ENCODE data around the gene LARP4.

Gene LARP4

GRCh38 chr12:50506753-50507473, 106.2 kb downstream of the LARP4 start:
- no peak for DNase-seq (ENCODE audit: insufficient read length, low spot score)
- TF ChIP-seq POLR2A (IDR thresholded peaks at IDR 0.05; ENCODE audit: low read depth, low read length): no peak
- no peak for TF ChIP-seq POU2F2 (IDR thresholded peaks at IDR 0.05; ENCODE audit: low read depth, low read length)
- TF ChIP-seq SPI1 (IDR thresholded peaks at IDR 0.05; ENCODE audit: low read depth, low read length): no peak
- TF ChIP-seq PAX5 (IDR thresholded peaks at IDR 0.05; ENCODE audit: insufficient read depth, low read length, severe bottlenecking): no peak
- TF ChIP-seq POLR2AphosphoS5 (IDR thresholded peaks at IDR 0.05; ENCODE audit: low read depth, low read length): no peak
- TF ChIP-seq TAF1 (IDR thresholded peaks at IDR 0.05; ENCODE audit: low read depth, low read length): no peak
- no peak for FAIRE-seq

DNA sequence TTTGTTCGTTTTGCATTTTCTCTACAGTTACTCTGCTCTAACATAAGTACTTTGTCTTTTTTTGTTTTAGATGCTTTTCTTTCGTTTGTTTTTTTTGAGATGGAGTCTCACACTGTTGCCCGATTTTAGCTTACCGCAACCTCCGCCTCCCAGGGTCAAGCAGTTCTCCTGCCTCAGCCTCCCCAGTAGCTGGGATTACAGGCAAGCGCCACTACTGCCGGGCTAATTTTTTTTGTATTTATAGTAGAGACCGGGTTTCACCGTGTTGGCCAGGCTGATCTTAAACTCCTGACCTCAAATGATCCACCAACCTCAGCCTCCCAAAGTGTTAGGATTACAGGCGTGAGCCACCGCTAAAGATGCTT, 106.8 kb downstream of the LARP4 start:
- FAIRE-seq: no peak
- TF ChIP-seq POLR2AphosphoS5 (IDR thresholded peaks at IDR 0.05; ENCODE audit: low read depth, low read length) (no peak), POU2F2 (IDR thresholded peaks at IDR 0.05; ENCODE audit: low read depth, low read length) (no peak), POLR2A (IDR thresholded peaks at IDR 0.05; ENCODE audit: low read depth, low read length) (no peak), SPI1 (IDR thresholded peaks at IDR 0.05; ENCODE audit: low read depth, low read length) (no peak), PAX5 (IDR thresholded peaks at IDR 0.05; ENCODE audit: insufficient read depth, low read length, severe bottlenecking) (no peak), TAF1 (IDR thresholded peaks at IDR 0.05; ENCODE audit: low read depth, low read length) (no peak)
- DNase-seq (ENCODE audit: insufficient read length, low spot score): no peak

- FAIRE-seq: no peak
- DNase-seq (ENCODE audit: insufficient read length, low spot score): no peak
- TF ChIP-seq PAX5 (IDR thresholded peaks at IDR 0.05; ENCODE audit: insufficient read depth, low read length, severe bottlenecking): no peak
- no peak for TF ChIP-seq SPI1 (IDR thresholded peaks at IDR 0.05; ENCODE audit: low read depth, low read length)
- no peak for TF ChIP-seq POLR2A (IDR thresholded peaks at IDR 0.05; ENCODE audit: low read depth, low read length)
- TF ChIP-seq TAF1 (IDR thresholded peaks at IDR 0.05; ENCODE audit: low read depth, low read length): no peak
- no peak for TF ChIP-seq POU2F2 (IDR thresholded peaks at IDR 0.05; ENCODE audit: low read depth, low read length)
- TF ChIP-seq POLR2AphosphoS5 (IDR thresholded peaks at IDR 0.05; ENCODE audit: low read depth, low read length): no peak
Observed at GRCh38 chr12:50507930-50508329, 107.2 kb downstream of the LARP4 start.

DNA sequence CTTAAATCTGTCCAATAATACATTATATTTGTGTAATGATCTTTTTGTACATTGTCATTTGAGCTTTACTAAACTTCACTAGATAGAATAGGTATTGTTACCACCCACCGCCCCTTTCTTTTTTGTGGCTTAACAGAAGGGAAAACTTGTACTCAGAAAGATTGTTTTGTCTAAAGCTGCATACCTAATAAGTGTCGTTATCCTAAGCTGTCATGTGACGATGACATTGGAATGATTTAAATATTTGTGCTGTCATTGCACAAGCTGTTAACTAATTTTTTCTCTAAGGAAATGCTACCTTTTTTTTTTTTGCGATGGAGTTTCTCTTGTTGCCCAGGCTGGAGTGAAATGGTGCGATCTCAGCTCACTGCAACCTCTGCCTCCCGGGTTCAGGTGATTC, 107.7 kb downstream of the LARP4 start:
- TF ChIP-seq TAF1 (IDR thresholded peaks at IDR 0.05; ENCODE audit: low read depth, low read length) (no peak), POU2F2 (IDR thresholded peaks at IDR 0.05; ENCODE audit: low read depth, low read length) (no peak), PAX5 (IDR thresholded peaks at IDR 0.05; ENCODE audit: insufficient read depth, low read length, severe bottlenecking) (no peak), POLR2A (IDR thresholded peaks at IDR 0.05; ENCODE audit: low read depth, low read length) (no peak), SPI1 (IDR thresholded peaks at IDR 0.05; ENCODE audit: low read depth, low read length) (no peak)
- DNase-seq (ENCODE audit: insufficient read length, low spot score): no peak
- no peak for FAIRE-seq

GRCh38 chr12:50508970-50509663, 108.4 kb downstream of the LARP4 start:
- DNase-seq (ENCODE audit: insufficient read length, low spot score): no peak
- TF ChIP-seq POLR2AphosphoS5 (IDR thresholded peaks at IDR 0.05; ENCODE audit: low read depth, low read length): no peak
- TF ChIP-seq SPI1 (IDR thresholded peaks at IDR 0.05; ENCODE audit: low read depth, low read length): peak; percentile 32; the same call in 1 of the 2 replicates
- FAIRE-seq: no peak

- FAIRE-seq (no peak), DNase-seq (ENCODE audit: insufficient read length, low spot score) (no peak)
- no peak for TF ChIP-seq POLR2A (IDR thresholded peaks at IDR 0.05; ENCODE audit: low read depth, low read length)
- no peak for TF ChIP-seq POU2F2 (IDR thresholded peaks at IDR 0.05; ENCODE audit: low read depth, low read length)
- TF ChIP-seq SPI1 (IDR thresholded peaks at IDR 0.05; ENCODE audit: low read depth, low read length): peak; percentile 21; the same call in 1 of the 2 replicates
- TF ChIP-seq PAX5 (IDR thresholded peaks at IDR 0.05; ENCODE audit: insufficient read depth, low read length, severe bottlenecking): no peak
Observed at GRCh38 chr12:50514526-50515276, 114.0 kb downstream of the LARP4 start.

DNA sequence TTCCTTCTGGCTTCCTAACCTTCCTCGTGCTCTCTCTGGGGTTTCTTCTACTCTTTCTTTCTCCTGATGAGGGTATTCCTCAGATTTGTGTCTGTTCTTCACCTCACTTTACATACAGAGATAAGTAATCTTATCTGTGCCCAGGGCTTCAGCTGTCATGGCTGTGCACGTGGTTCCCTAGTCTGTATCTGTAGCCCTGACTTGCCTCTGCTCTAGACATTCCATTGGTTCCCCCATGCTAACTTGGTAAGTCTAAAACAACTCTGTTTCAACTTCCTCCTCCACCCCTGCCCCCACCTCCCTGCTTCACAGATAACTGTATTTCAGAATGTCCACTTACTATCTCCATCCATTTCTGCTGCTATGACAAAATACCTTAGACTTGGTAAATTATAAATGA, 114.9 kb downstream of the LARP4 start:
- no peak for DNase-seq (ENCODE audit: insufficient read length, low spot score)
- TF ChIP-seq TAF1 (IDR thresholded peaks at IDR 0.05; ENCODE audit: low read depth, low read length): no peak
- no peak for TF ChIP-seq POLR2AphosphoS5 (IDR thresholded peaks at IDR 0.05; ENCODE audit: low read depth, low read length)
- no peak for TF ChIP-seq SPI1 (IDR thresholded peaks at IDR 0.05; ENCODE audit: low read depth, low read length)
- no peak for TF ChIP-seq PAX5 (IDR thresholded peaks at IDR 0.05; ENCODE audit: insufficient read depth, low read length, severe bottlenecking)
- TF ChIP-seq POLR2A (IDR thresholded peaks at IDR 0.05; ENCODE audit: low read depth, low read length): no peak
- no peak for FAIRE-seq

DNA sequence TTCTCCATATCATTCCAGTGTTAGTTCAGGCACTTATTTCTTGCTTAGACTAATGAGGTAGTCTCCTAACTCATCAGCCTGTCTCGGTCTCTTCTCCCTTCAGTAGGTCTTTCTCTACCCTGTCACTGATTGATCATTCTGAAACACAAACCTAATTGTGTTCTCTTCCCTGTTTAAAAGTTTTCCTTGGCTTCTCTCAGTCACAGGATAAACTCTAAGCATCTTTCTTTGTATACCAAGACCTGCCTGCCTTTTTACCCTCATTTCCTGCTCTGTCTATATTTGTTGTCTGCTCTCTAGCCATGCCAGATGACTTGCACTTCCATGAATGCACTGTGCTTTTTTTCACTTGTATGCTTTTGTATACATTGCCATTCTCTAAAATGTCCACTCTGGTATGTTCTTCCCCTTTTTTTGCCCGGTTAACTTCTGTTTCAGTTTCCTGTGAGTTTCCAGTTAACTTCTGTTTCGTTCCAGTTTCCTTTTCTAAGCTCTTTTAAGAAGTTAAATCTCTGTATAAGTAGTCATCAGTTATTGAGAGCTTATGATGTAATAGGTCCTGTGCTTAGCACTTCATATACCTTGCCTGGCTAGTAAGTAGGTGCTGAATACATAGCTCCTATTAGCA, 116.8 kb downstream of the LARP4 start:
- FAIRE-seq (peak; percentile 51), DNase-seq (ENCODE audit: insufficient read length, low spot score) (no peak)
- TF ChIP-seq SPI1 (IDR thresholded peaks at IDR 0.05; ENCODE audit: low read depth, low read length) (peak; percentile 51), POLR2AphosphoS5 (IDR thresholded peaks at IDR 0.05; ENCODE audit: low read depth, low read length) (no peak), POU2F2 (IDR thresholded peaks at IDR 0.05; ENCODE audit: low read depth, low read length) (no peak), POLR2A (IDR thresholded peaks at IDR 0.05; ENCODE audit: low read depth, low read length) (no peak), PAX5 (IDR thresholded peaks at IDR 0.05; ENCODE audit: insufficient read depth, low read length, severe bottlenecking) (no peak)

GRCh38 chr12:50518090-50518489, 117.4 kb downstream of the LARP4 start:
- DNase-seq (ENCODE audit: insufficient read length, low spot score): no peak
- no peak for FAIRE-seq
- TF ChIP-seq TAF1 (IDR thresholded peaks at IDR 0.05; ENCODE audit: low read depth, low read length) (no peak), POLR2A (IDR thresholded peaks at IDR 0.05; ENCODE audit: low read depth, low read length) (no peak), SPI1 (IDR thresholded peaks at IDR 0.05; ENCODE audit: low read depth, low read length) (no peak), PAX5 (IDR thresholded peaks at IDR 0.05; ENCODE audit: insufficient read depth, low read length, severe bottlenecking) (no peak), POU2F2 (IDR thresholded peaks at IDR 0.05; ENCODE audit: low read depth, low read length) (no peak), POLR2AphosphoS5 (IDR thresholded peaks at IDR 0.05; ENCODE audit: low read depth, low read length) (no peak)

Data from GM12891 (cell line).